HG02798 (cell line): ENCODE results near the gene RAB43.
"Not testable (repeated sequence)": the region's sequence is repeated elsewhere in the genome, so short reads cannot be mapped to it uniquely, and the experiment has no call there.

Experiments
- ATAC-seq: cut with Tn5 transposase; IDR thresholded peaks from one replicate; pipeline ENCODE4 v1.9.1; 2021; ENCODE audit warnings: mild to moderate bottlenecking; ENCODE audit not compliant: unreplicated experiment, poor library complexity

Gene RAB43

DNA sequence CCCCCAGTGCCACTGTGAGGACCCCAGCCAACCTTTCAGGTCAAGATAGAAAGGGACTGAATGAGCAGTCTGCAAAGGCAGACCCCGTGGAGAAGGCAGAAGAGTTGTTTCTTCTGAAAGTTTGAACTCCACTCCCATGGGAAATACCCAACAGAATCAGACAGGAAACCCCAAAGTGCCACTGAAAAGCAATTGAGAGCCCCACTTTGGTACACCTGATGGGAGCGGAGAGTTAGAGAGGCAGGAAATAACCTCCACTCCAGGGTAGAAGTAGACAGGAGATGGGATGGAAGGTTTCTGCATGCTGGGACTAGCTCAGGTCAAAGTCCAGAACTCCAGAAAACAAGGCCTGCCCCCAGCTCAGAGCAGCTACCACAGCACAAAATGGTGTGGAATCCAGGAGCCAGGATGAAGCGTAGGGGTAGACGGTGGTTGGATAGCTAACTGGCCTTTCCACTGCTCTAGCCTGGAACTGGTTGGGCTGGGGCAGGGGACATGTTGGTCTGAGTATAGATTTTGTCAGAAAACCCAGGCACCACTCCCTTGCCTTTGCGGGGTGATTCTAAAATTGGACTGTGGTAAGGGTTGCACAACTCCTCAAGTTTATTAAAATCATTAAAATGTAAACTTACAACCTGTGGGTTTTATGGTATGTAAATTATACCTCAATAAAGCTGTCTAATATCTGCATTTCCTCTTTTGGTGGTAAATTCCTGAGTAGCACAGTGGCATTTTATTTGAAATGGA is 1.9 kb upstream of the RAB43 start:
- ATAC-seq, result no peak

DNA sequence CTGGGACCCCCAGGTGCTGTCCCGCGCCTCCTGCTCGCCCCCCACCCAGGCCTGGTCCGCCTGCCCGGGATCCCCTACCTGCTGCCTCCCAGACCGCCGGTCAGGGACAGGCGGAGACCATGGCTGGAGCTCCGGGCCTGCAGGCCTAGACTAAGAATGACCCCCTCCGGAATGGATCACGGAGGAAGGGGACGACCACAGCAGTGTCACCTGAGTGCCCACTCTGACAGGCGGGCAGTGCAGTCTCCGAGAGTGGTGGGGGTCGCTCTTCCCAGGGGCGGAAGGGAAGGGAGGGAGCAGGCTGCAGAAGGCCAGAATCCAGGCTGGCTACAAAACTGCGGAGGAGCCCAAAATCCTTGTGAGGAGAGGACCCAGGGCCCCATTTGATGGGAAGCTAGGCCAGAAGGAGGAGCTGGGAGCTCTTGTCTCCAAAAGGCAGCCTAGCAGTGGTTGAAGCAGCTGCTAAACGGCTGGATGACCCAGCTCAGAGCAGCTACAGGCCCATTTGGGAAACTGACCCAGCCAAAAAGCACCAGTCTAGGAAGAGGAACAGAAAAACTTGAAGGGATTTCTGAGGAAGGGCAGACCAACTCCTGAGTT is 908 bp upstream of the RAB43 start:
- no peak for ATAC-seq

DNA sequence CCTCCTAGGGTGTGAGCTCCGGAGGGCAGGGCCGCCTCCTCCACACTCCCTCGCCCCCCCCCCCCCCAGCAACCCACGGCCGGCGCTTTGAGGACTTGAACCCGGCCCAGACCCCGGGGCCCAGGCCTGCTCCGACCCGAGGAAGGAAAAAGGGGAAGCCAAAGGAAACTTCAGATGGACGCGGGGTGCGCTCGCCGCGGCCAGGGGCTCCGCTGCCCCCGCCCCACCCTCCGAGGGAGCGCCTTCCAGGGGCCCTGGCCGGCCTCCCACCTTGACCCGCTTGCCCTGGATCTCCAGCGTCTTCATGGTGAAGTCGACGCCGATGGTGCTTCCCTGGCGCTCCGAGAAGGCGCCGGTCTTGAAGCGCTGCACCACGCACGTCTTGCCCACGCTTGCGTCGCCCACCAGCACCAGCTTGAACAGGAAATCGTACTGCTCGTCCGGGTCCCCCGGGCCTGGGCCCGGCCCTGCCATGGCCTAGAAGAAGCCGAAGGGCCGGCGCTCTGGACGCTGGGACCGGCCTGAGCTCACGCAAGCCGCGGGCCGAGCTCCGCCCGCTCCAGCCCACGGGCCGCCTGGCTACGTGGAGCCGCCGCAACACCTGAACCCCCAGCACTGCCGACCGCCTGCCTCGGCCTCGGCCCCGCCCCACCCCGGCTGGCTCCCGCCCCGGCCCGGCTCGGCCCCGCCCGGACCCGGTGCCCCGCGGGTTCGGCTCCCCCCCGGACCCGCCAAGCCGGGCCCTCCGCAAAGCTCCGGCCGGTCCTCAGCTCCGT is 400 bp downstream of the RAB43 start:
- no peak for ATAC-seq

DNA sequence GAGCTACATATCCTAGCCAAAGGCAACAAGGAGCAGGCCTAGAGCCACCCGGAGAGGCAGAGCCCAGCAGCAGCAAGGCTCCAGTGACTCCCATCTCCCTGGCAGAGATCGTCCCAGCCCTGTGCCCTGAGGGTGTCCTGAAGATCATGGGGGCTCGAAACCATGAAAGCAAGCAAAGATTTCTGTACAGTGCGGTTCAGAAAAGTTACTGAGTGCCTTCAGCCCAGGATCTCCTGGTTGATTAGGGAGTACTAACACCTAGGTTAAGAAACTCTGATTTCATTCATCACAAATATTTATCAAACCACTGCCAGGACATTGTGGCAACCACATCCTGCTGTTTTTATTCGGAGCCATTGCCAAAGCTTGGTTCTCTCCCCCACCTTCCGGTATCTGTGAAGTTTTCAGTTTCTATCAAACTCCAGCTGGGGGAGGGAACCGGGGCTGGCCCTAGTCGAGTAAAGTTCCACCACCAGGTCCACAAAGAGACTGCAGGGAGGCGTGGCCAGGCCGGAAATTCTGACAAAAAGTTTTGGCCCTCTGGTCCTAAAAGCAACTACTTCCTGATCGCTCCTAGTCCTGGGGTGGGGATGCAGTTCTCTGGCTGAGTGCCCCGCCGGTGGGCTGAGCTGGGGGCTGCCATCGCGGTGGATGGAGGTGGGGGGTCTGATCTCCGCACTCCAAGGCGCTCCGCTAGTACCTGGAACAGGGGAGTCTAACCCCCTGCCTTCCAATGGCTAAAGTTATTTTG is 1.2 kb downstream of the RAB43 start:
- ATAC-seq, result peak; percentile 60

DNA sequence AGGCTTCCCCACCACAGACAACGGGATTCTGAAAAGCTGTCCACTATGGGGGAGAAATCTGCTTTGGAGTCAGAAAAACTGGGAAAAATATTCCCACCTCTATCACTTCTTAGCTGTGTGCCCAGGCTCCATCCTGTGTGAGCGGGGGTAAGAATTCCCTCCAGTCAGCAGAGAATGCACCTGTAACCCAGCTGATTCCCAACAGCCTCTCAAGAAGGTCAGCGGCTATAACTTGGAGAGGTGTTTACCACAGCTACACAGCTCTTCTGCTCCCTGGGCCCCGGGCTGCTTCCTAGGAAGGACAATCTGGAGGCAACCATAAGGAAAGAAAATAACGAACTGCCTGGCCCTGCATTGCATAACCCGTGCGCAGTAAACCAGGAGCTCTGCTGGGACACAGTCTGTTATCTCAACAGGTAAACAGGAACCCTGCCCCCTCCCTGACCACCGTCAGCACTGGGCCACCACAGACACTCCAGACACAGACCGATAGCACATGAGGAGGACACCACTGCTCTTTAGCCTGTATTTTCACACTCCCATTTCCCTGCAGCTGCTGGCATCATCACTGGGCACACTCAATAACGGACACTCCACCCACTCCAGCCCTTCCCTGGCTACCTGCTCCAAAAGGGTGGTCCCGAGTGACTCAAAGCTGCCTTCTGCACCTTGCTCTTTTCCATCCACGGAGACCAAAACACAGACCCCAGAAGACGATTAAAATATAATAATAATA is 2.1 kb downstream of the RAB43 start:
- no peak for ATAC-seq

DNA sequence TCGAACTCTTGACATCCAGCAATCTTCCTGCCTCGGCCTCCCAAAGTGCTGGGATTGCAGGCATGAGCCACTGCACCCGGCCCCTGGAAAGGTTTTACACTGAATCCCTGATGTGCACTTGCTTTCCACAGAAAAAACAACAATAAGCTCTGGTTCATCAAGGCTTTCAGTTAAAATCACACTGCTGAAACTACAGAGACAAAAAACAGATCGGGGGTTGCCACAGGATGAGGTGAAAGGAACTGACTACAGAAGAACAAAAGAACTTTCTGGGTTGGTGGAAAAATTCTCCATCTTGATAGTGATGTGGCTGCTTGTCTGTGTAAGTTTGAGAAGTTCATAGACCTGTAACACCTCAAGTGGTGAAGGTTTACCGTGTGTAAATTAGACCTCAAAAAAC is 2.9 kb downstream of the RAB43 start:
- ATAC-seq, result no peak

DNA sequence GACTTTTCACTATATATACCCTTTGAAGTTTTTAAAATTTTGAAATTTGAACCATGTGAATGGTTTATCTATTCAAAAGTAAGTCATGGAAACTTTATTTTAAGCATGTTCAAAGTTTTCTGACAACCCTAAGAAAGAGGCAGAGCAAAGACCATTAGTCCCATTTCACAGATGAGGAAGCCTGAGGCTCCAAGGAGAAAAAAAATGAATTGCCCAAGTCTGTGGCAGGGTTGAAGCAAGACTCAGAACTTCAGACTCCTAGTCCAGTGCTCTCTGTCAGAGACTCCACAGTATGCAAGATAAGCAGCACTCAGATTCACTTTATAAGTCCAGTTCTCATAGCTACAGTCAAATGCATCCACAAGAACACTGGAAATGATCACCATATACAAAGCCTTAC is 4.5 kb downstream of the RAB43 start:
- no peak for ATAC-seq

DNA sequence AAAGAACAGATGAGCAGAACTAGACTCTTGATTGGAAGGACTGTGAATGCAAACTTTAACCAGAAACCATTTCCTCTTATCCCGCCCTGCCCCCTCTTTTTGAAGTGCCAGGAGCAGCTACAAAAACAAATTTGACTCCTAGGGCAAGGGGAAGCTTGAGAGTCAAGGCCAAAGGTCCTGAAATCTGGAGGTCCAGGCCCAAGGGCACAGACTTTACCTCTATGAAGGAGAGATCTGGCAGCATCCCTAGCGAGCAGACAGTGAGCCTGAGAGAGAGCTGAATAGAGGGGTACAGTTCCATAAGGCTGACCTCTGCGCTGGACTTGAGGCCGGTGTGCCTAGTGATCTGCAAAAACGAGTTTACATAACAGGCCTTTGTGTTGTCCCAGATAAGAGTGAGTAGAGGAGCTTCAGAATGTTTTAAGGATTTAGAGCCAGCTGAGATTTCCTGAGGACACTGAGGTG is 5.1 kb downstream of the RAB43 start:
- no peak for ATAC-seq

DNA sequence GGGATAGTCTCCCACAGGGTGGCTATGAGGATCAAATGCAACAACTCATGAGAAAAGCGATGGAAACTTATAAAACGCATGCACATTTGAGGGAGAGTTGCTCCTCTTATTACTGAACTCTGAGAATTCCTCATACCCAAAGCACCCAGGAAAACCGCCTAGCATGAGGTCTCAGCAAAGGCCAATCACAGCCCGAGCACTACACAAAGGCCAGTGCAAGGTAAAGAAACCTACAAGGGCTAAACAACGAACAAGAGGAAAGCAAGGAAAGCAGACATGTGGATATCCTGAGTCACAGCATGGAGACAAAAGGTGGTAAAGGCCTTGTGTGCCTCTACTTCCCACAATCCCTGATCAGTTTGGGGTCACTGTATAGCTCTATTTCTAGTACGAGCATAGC is 7.1 kb downstream of the RAB43 start:
- ATAC-seq, result no peak

DNA sequence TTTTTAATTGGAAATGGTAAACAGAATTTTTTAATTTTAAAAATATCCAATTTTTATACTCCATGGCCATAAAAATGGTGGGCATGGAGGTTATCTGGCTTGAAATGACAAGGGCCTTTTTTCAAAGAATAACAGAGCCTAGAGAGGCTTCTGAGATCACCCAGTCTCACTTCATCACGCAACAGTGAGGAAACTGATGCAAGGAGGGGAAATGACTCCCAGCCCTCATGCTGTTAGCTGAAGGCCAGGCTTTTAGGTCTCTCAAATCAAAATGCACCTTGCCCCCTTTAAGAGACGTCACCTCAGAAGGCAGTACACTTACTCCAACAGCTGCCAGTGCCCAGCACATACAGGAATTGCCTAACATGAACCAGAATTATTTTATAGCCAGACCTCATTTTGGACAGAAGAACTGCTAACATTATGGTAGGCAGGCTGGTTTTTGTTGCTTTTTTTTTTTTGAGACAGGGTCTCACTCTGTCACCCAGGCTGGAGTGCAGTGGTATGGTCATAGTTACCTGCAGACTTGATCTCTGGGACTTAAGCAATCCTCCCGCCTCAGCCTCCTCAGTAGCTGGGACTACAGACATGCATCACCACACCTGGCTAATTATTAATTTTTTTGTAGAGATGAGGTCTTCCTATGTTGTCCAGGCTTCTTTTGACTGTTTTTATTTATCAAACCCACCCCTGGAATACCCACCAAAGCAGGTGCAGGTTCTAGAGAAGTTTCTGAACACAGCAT is 9.1 kb downstream of the RAB43 start:
- ATAC-seq, result no peak

DNA sequence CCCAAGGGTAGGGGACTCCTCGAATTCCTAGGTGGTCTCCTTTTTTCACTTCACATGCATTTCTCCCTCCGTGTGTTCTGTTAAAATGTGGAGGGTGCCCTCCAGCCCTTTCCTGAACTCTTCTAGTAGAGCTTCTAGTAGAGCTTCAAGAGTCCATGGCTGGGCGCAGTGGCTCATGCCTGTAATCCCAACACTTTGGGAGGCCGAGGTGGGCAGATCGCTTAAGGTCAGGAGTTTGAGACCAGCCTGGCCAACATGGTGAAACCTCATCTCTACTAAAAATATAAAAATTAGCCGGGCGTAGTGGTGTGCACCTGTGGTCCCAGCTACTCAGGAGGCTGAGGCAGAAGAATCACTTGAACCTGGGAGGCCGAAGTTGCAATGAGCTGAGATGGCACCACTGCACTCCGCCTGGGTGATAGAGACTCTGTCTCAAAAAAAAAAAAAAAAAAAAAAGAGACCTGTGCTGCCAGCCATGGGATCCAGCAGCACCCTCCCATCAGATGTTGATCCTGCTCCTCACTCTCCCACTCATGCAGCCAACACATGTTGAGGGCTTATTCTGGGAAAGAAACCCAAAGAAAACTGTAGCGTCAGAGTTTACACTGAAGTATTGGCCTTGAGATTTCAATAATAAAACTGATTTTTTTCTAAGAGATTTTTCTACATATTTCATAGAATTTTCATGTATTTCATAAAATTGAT is 10.4 kb downstream of the RAB43 start:
- ATAC-seq, result not testable (repeated sequence)

DNA sequence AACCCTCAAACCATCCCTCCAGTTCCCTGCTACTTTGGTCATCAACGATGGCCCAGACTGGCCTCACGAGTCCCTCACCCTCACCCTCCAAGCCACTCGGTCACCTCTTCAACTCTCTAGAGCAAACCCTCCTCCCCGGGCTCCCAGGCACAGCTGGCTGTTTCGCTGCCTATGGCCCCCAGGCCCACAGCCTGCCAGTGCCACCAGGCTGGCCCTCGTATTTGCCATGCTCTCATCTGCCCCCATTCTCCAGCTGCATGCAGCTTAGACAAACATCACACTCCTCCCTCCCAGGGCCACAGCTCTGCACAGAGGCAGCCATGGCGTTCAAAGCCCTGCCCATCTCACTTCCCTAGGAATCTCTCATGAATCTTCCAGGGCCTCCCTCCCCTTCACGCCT is 13.8 kb downstream of the RAB43 start:
- ATAC-seq, result no peak

DNA sequence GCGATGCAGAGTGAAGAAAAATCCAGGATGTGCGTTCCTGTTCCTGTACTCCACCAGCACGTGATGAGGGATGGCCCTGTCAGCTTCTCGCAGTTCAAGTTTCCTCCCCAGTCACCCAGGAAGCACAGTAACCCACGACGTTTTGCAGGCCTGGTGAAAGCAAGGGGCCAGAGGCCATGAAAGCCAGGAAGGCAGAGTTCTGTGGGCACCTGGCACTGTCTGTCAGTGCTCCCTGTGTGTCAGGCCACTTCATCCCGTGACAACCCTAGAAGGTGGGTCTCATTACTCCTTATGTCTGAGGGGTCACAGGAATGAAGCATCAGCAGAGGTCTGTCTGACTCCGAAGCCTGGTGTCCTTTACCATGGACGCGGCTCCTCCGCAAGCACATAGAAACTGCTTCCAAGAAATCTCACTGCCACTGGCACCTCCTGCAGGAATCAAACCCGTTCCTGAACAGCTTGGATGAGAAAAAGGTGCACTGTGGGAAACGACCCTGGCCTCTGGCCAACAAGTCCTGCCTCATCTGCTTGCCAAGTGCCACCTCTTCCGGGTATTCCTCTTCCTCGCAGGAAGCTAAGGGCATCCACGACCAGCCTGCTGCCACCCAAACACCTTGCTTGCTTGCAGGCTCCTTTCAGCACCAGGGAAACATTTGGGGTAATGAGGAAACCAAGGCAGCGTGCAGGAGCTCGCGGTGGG is 14.6 kb downstream of the RAB43 start:
- no peak for ATAC-seq

DNA sequence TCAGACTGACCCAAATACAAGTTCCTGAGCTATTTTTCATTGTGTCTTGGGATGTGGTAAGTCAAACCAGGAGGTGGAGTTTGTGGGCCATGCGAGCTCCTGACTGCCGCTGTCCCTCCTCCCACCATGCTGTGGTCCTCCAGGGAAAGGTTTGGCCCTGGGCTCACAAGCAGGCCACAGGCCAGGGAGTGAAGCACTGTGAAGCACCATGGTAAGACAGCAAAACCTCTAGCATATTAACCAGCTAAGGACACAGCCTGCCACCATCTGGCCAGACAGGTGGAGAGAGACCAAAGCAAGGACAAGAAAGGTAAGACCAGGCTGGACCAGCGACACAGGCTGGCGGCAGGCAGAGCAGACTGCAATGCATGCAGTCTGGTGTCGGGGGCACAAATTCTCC is 15.3 kb downstream of the RAB43 start:
- ATAC-seq, result no peak

DNA sequence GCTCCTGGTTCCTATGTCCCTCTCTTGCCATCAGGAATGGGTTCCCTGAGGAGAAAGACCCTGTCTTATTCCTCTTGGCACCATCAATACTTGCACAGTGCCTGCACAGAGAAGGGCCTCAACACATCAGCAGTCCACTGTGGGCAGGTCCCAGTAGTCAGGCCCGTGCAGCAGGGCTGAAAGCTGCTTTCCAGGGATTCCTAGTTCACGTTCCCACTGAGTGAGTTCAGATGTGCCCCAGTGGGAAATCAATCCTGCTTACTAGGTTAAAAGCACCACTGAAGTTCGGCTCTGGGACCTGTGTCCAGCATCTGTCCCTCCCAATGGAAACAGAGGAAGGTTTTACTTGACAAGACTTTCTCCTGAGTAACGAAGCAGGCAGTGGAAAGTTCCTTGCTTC is 15.7 kb downstream of the RAB43 start:
- no peak for ATAC-seq

DNA sequence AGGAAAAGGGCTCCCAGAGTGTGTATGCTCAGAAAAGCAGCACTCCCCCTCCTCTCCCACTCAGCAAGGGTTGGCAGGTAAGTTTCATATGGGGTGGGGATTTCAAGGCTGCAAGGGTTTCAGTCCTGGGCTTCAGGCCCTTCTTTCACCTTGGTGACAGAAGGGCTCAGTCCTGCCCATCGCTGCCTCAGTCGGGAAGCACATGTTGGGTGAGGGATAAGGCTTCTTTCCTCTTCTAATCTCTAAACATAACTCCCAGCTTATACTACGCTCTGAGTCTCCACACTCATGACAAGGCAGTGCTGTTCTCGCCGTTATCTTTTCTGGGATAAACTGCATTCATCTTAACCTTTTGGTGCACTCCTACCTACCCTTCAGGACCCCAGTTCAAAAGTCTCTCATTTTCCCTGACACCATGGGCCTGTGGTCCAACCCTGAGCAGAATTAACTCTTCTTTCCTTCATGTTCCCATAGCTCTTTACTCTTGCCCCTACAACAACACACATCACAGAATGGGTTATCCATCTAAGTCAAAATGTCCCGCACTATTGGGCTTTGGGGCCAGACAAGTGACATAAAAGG is 17.0 kb downstream of the RAB43 start:
- no peak for ATAC-seq

DNA sequence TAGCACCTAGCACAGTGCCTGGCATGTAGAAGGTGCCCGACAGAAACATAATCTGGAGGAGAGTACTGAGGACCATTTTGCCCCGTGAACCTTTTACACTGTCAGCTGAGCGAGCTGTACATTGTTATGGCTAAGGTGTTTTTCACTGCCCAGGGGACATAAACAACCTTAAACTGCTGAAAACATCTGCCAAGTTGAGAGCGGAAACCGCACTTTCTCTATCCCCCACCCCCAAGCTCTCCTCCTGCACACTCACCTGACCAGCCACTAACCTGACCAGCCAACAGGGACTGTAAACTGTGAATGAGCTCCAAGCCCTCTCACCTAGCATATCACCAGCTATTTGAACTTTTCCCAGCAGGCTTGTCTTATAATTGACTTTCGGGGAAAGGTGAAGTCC is 17.6 kb downstream of the RAB43 start:
- no peak for ATAC-seq

DNA sequence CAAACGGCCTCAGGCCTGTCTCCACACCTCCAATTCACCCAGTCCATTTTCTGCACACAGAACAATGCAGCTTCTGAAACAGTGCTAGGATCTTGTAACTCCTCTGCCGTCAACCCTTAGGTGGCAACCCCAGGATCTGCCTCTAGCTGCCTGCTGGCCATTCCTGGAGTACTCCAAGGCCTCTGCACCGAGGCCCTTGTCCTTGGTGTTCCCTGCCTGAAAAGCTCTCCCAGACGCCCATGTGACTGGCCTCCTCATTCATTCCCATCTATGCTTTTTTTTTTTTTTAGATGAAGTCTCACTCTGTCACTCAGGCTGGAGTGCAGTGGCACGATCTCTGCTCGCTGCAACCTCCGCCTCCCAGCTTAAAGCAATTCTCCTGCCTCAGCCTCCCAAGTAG is 18.3 kb downstream of the RAB43 start:
- no peak for ATAC-seq
